ENCODE results near the gene STAMBPL1. TPM values are rescaled to one million over a fixed set of nuclear protein-coding genes. Genes with fewer than 3 reads are reported as not detected.

The STAMBPL1 gene
- total RNA-seq, 1 donor, result 35.3 TPM

- no peak overlapping the region for H3K4me3 ChIP-seq (ENCODE audit: low read depth, low read length)
- TF ChIP-seq, protein P1, sequence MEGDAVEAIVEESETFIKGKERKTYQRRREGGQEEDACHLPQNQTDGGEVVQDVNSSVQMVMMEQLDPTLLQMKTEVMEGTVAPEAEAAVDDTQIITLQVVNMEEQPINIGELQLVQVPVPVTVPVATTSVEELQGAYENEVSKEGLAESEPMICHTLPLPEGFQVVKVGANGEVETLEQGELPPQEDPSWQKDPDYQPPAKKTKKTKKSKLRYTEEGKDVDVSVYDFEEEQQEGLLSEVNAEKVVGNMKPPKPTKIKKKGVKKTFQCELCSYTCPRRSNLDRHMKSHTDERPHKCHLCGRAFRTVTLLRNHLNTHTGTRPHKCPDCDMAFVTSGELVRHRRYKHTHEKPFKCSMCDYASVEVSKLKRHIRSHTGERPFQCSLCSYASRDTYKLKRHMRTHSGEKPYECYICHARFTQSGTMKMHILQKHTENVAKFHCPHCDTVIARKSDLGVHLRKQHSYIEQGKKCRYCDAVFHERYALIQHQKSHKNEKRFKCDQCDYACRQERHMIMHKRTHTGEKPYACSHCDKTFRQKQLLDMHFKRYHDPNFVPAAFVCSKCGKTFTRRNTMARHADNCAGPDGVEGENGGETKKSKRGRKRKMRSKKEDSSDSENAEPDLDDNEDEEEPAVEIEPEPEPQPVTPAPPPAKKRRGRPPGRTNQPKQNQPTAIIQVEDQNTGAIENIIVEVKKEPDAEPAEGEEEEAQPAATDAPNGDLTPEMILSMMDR (IDR thresholded peaks at IDR 0.05; ENCODE audit: insufficient read depth, low read length), result no peak
- DNase-seq (ENCODE audit: low read depth), result no peak
These were observed 26.7 kb upstream of the STAMBPL1 start for GRCh38 chr10:88853155-88853881.

DNA sequence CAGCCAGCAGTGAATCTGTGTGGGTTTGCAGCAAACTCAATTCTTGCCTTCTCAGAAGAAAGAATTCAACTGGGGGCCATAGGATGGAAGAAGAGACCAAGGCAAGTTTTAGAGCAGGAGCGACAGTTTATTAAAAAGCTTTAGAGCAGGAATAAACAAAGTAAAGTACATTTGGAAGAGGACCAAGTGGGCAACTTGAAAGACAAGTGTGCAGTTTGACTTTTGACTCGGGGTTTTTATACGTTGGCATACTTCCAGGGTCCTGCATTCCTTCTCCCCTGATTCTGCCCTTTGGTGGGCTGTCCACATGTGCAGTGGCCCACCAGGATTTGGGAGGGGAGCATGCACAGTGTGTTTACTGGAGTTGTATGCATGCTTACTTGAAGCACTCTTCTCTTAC, 25.4 kb upstream of the STAMBPL1 start:
- H3K4me3 ChIP-seq (ENCODE audit: low read depth, low read length), result no peak overlapping the region
- DNase-seq (ENCODE audit: low read depth), result no peak
- TF ChIP-seq, protein P1 (IDR thresholded peaks at IDR 0.05; ENCODE audit: insufficient read depth, low read length), result no peak

DNA sequence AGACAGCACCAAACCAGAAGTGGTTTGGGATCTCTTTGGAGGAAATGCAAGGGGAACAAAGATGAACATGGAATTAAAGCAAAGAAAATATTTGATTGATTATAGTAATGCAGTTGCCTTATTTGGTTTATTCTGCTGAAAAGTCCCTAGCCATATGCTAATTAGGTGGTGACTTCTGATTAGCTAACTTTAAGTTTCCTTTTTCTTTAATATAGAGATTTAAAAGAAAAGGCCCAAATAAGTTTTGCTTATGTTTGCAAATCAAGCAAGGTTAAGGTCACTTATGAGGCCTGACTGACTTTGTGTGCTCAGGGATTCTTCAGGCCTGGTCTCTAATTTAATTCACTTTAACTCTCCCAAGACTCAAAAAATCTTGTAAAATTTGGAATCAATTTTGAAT, 22.2 kb upstream of the STAMBPL1 start:
- DNase-seq (ENCODE audit: low read depth), result no peak
- no peak overlapping the region for H3K4me3 ChIP-seq (ENCODE audit: low read depth, low read length)
- TF ChIP-seq, protein P1 (IDR thresholded peaks at IDR 0.05; ENCODE audit: insufficient read depth, low read length), result no peak

DNA sequence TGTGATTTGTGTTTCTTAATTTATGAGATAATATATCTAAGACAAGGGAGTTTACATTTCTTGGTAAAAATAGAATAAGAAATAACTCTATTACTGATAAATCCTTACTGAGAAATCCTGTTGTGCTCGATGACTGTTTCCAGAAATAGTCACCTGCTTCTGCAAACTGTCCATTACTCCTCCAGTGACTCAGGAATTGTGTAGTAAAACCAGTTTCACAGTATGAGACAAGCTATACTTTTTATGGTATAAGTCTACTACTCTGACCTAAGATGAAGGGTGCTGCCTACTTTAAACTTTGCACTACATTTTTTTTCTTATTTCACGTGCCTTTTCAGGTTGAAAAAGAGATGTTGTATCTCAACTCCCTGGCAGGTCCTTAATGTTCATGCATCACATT, 21.6 kb upstream of the STAMBPL1 start:
- H3K4me3 ChIP-seq (ENCODE audit: low read depth, low read length), result no peak overlapping the region
- TF ChIP-seq, protein P1 (IDR thresholded peaks at IDR 0.05; ENCODE audit: insufficient read depth, low read length), result no peak
- DNase-seq (ENCODE audit: low read depth), result no peak

DNA sequence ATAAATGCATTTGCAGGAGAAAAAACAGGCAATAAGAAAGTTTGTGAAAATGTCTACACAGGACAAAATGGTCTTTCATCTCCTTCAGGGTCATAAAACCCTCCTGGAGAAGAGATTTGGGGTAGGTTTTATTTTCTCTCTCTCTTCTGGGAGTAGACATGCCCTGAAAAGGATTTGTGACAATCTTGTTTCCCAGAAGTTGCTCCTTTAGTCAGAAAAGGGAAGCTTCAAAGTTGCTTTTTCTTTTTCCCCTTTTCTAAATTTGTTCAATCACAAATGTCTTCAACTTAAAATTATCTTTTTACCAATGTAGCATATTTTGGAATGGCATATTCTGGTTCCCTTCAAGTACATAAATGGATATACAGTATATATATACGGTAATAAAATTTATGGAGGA, 19.0 kb upstream of the STAMBPL1 start:
- TF ChIP-seq, protein P1 (IDR thresholded peaks at IDR 0.05; ENCODE audit: insufficient read depth, low read length), result no peak
- no peak for DNase-seq (ENCODE audit: low read depth)
- no peak overlapping the region for H3K4me3 ChIP-seq (ENCODE audit: low read depth, low read length)

- H3K4me3 ChIP-seq (ENCODE audit: low read depth, low read length), result no peak overlapping the region
- peak; percentile 32 for DNase-seq (ENCODE audit: low read depth)
- TF ChIP-seq, protein P1 (IDR thresholded peaks at IDR 0.05; ENCODE audit: insufficient read depth, low read length), result no peak
These were observed 14.7 kb upstream of the STAMBPL1 start for GRCh38 chr10:88865281-88865876.

Data from fibroblast of the aortic adventitia (primary cell).